ENCODE results near the gene SECTM1.

The SECTM1 gene

GRCh38 chr17:82329683-82330321 is 3.8 kb downstream of the SECTM1 start:
- no peak for DNase-seq (ENCODE audit: insufficient read length, low spot score)
- no peak for FAIRE-seq

- no peak for DNase-seq (ENCODE audit: insufficient read length, low spot score)
- no peak for FAIRE-seq
Observed at GRCh38 chr17:82328994-82329507, 4.5 kb downstream of the SECTM1 start.

GRCh38 chr17:82328141-82328993 is 5.2 kb downstream of the SECTM1 start:
- no peak for FAIRE-seq

GRCh38 chr17:82327757-82328140 is 5.8 kb downstream of the SECTM1 start:
- DNase-seq (ENCODE audit: insufficient read length, low spot score): no peak
- no peak for FAIRE-seq

More at GRCh38 chr17:82328141-82328993, 5.2 kb downstream of the SECTM1 start:
- DNase-seq (ENCODE audit: insufficient read length, low spot score): no peak

- DNase-seq (ENCODE audit: insufficient read length, low spot score): no peak
- no peak for FAIRE-seq
Observed at GRCh38 chr17:82327289-82327688, 6.3 kb downstream of the SECTM1 start.

GRCh38 chr17:82325286-82326180 is 8.0 kb downstream of the SECTM1 start:
- DNase-seq (ENCODE audit: insufficient read length, low spot score) (no peak), FAIRE-seq (no peak)

- DNase-seq (ENCODE audit: insufficient read length, low spot score): no peak
- FAIRE-seq: no peak
Observed at GRCh38 chr17:82324566-82325285, 8.8 kb downstream of the SECTM1 start.

GRCh38 chr17:82323514-82324234 is 9.9 kb downstream of the SECTM1 start:
- DNase-seq (ENCODE audit: insufficient read length, low spot score): no peak
- no peak for FAIRE-seq

GRCh38 chr17:82322526-82323453 is 10.8 kb downstream of the SECTM1 start:
- DNase-seq (ENCODE audit: insufficient read length, low spot score) (no peak), FAIRE-seq (no peak)

- no peak for DNase-seq (ENCODE audit: insufficient read length, low spot score)
- no peak for FAIRE-seq
Observed at GRCh38 chr17:82321947-82322466, 11.6 kb downstream of the SECTM1 start.

GRCh38 chr17:82320956-82321927 is 12.3 kb downstream of the SECTM1 start:
- DNase-seq (ENCODE audit: insufficient read length, low spot score): peak; percentile 74
- FAIRE-seq: no peak

GRCh38 chr17:82320140-82320840 is 13.3 kb downstream of the SECTM1 start:
- FAIRE-seq: no peak
- no peak for DNase-seq (ENCODE audit: insufficient read length, low spot score)

GRCh38 chr17:82319619-82320062 is 13.9 kb downstream of the SECTM1 start:
- DNase-seq (ENCODE audit: insufficient read length, low spot score): no peak
- FAIRE-seq: no peak

- no peak for DNase-seq (ENCODE audit: insufficient read length, low spot score)
- FAIRE-seq: no peak
Observed at GRCh38 chr17:82318772-82319606, 14.6 kb downstream of the SECTM1 start.

GRCh38 chr17:82318169-82318498 is 15.4 kb downstream of the SECTM1 start:
- FAIRE-seq (no peak), DNase-seq (ENCODE audit: insufficient read length, low spot score) (no peak)
